Measurements from ENCODE around the gene IBA57. TPM values are rescaled to one million over a fixed set of nuclear protein-coding genes. Genes with fewer than 3 reads are reported as not detected.
A peak's percentile ranks its signal among the peaks of the same experiment; 100 is the strongest.

IBA57 gene
- total and polyA plus RNA-seq, 7 donors = 2.9 to 14.0 (median 4.8) TPM

DNA sequence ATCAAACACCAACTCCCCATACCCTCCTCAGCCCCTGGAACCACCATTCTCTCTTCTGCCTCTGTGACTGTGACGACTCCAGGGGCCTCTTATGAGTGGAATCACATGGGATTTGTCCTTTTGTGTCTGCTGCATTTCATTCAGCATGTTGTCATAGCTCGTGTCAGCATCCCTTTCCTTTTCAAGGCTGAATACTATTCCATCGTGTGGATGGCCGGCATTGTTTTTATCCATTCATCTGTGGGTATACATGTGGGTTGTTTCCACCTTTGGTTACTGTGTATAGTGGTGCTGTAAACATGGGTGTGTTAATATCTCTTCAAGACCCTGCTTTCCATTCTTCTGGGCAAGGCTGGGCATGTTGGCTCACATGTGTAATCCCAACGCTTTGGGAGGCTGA lies 25.2 kb downstream of the IBA57 start:
- peak; percentile 24 for DNase-seq
- peaks cover 0 to 3% (median 0%) of the 10 kb centered on the region in 4 donors for H3K9me3 ChIP-seq
- no peaks in the 10 kb centered on the region for H3K36me3 ChIP-seq
- intact Hi-C loops (cut with DNase I) = no loop called here
- H3K4me3 ChIP-seq = no peak overlapping the region
- no peak overlapping the region for H3K27ac ChIP-seq
- 90 to 93% methylated on average over 5 of the region's 5 CpGs for WGBS, 2 donors
- no peaks in the 10 kb centered on the region for H3K27me3 ChIP-seq
- H3K4me1 ChIP-seq = no peaks in the 10 kb centered on the region
- TF ChIP-seq, protein P1, sequence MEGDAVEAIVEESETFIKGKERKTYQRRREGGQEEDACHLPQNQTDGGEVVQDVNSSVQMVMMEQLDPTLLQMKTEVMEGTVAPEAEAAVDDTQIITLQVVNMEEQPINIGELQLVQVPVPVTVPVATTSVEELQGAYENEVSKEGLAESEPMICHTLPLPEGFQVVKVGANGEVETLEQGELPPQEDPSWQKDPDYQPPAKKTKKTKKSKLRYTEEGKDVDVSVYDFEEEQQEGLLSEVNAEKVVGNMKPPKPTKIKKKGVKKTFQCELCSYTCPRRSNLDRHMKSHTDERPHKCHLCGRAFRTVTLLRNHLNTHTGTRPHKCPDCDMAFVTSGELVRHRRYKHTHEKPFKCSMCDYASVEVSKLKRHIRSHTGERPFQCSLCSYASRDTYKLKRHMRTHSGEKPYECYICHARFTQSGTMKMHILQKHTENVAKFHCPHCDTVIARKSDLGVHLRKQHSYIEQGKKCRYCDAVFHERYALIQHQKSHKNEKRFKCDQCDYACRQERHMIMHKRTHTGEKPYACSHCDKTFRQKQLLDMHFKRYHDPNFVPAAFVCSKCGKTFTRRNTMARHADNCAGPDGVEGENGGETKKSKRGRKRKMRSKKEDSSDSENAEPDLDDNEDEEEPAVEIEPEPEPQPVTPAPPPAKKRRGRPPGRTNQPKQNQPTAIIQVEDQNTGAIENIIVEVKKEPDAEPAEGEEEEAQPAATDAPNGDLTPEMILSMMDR (IDR thresholded peaks at IDR 0.05) = no peak
- no peak for TF ChIP-seq POLR2AphosphoS5 (IDR thresholded peaks at IDR 0.05)
- TF ChIP-seq EP300 (IDR thresholded peaks at IDR 0.05) = no peak
- no peak for TF ChIP-seq POLR2A (IDR thresholded peaks at IDR 0.05)

DNA sequence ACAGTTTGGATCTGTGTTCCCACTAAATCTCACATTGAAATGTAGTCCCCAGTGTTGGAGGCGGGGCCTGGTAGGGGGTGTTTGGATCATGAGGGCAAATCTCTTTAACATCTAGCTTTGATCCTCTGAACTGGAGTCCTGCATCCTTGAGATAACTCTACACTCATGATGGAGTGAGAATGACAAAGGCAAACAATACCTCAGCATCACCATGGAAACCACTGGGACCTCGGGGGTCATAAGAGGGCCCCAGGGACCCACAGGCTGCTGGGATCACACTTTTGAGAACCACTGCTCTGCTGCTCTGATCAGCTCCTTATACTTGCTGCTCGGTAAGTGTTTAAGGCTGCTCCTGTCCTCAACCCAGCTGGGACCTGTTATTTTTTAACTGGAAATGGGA lies 28.8 kb downstream of the IBA57 start:
- WGBS, 2 donors = 80 to 82% methylated on average over 3 of the region's 3 CpGs
- intact Hi-C loops (cut with DNase I) = no loop called here
- no peaks in the 10 kb centered on the region for H3K27me3 ChIP-seq
- no peak overlapping the region for H3K4me3 ChIP-seq
- DNase-seq = no peak
- no peaks in the 10 kb centered on the region for H3K36me3 ChIP-seq
- no peak overlapping the region for H3K27ac ChIP-seq
- peaks cover 0 to 10% (median 4%) of the 10 kb centered on the region in 4 donors for H3K9me3 ChIP-seq
- no peak for TF ChIP-seq POLR2AphosphoS5 (IDR thresholded peaks at IDR 0.05)
- H3K4me1 ChIP-seq = no peaks in the 10 kb centered on the region

DNA sequence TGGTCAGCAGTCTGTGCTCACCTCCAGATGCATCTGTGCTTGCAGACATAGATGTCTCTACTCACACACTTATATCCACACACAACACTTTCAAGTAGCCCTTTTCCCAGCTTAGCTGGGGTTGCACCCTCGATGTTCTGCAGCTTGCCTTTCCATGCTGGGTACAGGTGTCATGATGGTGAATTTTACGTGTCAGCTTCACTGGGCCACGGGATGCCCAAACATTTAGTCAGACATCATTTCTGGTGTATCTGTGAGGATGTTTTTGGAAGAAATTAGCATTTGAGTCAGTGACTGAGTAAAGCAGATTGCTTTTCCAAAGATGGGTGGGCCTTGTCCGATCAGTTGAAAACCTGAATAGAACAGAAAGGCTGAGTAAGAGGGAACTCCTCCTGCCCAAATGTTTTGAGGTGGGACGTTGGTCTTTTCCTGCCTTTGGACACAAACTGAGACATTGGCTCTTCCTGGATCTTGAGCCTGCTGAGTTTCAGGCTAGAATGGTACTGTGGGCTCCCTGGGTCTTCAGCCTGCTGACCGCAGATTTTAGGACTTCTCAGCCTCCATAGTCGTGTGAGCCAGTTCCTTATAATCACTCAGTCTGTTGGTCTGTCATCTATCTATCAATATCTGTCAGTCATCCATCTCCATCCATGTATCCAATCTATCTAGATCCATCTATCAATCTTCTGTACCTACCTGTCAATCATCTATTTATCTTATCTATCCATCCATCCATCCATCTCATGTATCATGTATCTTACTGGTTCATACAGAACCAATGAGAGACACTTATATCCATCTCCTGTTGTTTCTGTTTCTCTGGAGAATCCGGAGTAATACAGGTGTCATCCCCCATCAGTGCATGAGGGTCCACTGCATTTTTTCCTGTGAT lies 29.6 kb downstream of the IBA57 start:
- TF ChIP-seq POLR2A (IDR thresholded peaks at IDR 0.05) = no peak
- TF ChIP-seq, protein P1 (IDR thresholded peaks at IDR 0.05) = no peak
- no peak for TF ChIP-seq EP300 (IDR thresholded peaks at IDR 0.05)
- TF ChIP-seq POLR2AphosphoS5 (IDR thresholded peaks at IDR 0.05) = no peak

DNA sequence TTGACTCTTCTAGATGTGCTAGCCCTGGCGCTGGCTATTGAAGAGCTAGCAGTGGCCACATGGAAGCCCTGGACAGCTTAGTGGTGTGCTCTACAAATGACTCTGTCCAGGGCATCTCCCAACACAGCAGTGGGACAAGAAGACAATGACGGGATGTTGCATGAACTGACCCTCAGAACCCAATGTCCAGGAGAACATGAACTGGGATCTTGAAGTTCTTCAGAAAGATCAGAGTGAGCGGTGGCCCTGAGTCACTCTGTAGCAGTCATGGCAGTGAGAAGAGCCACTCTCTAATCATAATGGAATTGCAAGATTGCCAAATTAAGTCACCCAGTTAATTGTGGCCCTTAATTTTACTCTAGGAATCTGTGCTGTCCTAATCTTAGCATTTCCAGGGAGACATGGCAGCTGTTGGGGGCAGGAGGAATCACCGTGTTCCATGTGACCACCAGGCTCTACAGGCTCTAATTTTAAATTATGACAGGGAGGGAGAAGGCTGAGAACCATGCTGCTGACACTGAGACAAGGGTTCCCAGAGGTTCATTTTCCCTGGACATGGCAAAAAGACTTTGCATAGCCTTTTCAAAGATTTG lies 32.0 kb downstream of the IBA57 start:
- no peaks in the 10 kb centered on the region for H3K4me1 ChIP-seq
- TF ChIP-seq EP300 (IDR thresholded peaks at IDR 0.05) (no peak), POLR2A (IDR thresholded peaks at IDR 0.05) (no peak), POLR2AphosphoS5 (IDR thresholded peaks at IDR 0.05) (no peak)
- TF ChIP-seq, protein P1 (IDR thresholded peaks at IDR 0.05) = no peak
- H3K27ac ChIP-seq = no peak overlapping the region

More for the DNA sequence above, 29.6 kb downstream of the IBA57 start:
- Histone ChIP-seq H3K4me3 (no peak overlapping the region), H3K27ac (no peak overlapping the region), H3K9me3 (peaks cover 0 to 14% (median 6%) of the 10 kb centered on the region in 4 donors), H3K27me3 (no peaks in the 10 kb centered on the region), H3K36me3 (no peaks in the 10 kb centered on the region), H3K4me1 (no peaks in the 10 kb centered on the region)
- no peak for DNase-seq
- 85 to 93% methylated on average over 8 of the region's 8 CpGs for WGBS, 2 donors
- intact Hi-C loops (cut with DNase I) = no loop called here

DNA sequence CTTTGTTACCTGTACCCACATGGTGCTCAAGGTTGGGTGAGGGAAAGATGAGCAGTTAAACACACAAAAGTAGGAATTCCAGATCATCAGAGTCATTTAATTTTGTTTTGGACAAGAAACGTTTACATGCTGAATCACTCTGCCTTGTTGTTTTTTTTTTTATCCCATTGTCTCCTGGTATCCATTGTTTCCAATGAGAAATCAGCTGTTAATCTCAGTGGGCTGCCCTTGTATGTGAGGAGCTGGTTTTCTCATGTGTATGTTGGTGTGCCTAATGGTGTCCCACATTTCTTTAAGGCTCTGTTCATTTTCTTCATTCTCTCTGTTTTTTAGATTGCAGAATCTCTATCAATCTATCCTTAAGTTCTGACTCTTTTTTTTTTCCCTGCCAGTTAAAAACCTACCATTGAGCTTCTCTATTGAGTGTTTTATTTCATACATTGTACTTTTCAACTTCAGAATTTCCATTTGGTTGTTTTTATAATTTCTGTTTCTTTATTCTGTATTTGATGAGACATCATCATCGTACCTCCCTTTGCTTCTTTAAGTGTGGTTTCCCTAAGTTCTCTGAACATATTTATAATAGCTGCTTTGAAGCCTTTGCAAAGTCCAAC lies 33.5 kb downstream of the IBA57 start:
- WGBS, 2 donors = 58 to 68% methylated on average over 2 of the region's 2 CpGs
- Histone ChIP-seq H3K27me3 (no peaks in the 10 kb centered on the region), H3K27ac (no peak overlapping the region), H3K4me1 (no peaks in the 10 kb centered on the region), H3K4me3 (no peak overlapping the region), H3K9me3 (peaks cover 0 to 14% (median 6%) of the 10 kb centered on the region in 4 donors), H3K36me3 (no peaks in the 10 kb centered on the region)
- DNase-seq = no peak
- intact Hi-C loops (cut with DNase I) = no loop called here
- no peak for TF ChIP-seq EP300 (IDR thresholded peaks at IDR 0.05)
- no peak for TF ChIP-seq POLR2A (IDR thresholded peaks at IDR 0.05)
- TF ChIP-seq POLR2AphosphoS5 (IDR thresholded peaks at IDR 0.05) = no peak
- TF ChIP-seq, protein P1 (IDR thresholded peaks at IDR 0.05) = no peak

More for the DNA sequence above, 32.0 kb downstream of the IBA57 start:
- peaks cover 0 to 14% (median 6%) of the 10 kb centered on the region in 4 donors for H3K9me3 ChIP-seq
- no peaks in the 10 kb centered on the region for H3K27me3 ChIP-seq
- WGBS, 2 donors = 94 to 96% methylated on average over 4 of the region's 4 CpGs
- peak; percentile 19 for DNase-seq
- no peak overlapping the region for H3K4me3 ChIP-seq
- intact Hi-C loops (cut with DNase I) = no loop called here
- H3K36me3 ChIP-seq = no peaks in the 10 kb centered on the region
